ENCODE data around the gene ZNF428. TPM values are rescaled to one million over a fixed set of nuclear protein-coding genes. Genes with fewer than 3 reads are reported as not detected.
A peak's percentile ranks its signal among the peaks of the same experiment; 100 is the strongest.

ZNF428 gene
- total RNA-seq, 2 donors from 2014 or later = 44.3 to 46.8 TPM

- no peaks in the 10 kb centered on the region for H3K27me3 ChIP-seq (ENCODE audit: control insufficient read depth, insufficient read depth, low read length, poor library complexity, severe bottlenecking)
- TF ChIP-seq CTCF (conservative IDR thresholded peaks at IDR 0.05) = no peak
- no peak overlapping the region for H3K4me3 ChIP-seq (ENCODE audit: low read length)
- H3K27ac Mint-ChIP-seq = no peak overlapping the region
- H3K27ac ChIP-seq (ENCODE audit: low read depth, low read length) = no peak overlapping the region
- H3K36me3 ChIP-seq (ENCODE audit: control insufficient read depth, insufficient read depth, low read length) = peaks cover 12% of the 10 kb centered on the region
- peaks cover 2% of the 10 kb centered on the region for H3K4me1 ChIP-seq (ENCODE audit: control insufficient read depth, insufficient read depth, low read length)
- peak overlapping the region; percentile 78 for H3K4me3 Mint-ChIP-seq
- H3K9me3 Mint-ChIP-seq = no peaks in the 10 kb centered on the region
- no peak for DNase-seq
- peaks cover 19% of the 10 kb centered on the region for H3K36me3 Mint-ChIP-seq (ENCODE audit: low read depth)
- peaks cover 5% of the 10 kb centered on the region for H3K27me3 Mint-ChIP-seq (ENCODE audit: insufficient read depth)
- no peak overlapping the region for H3K9ac ChIP-seq (ENCODE audit: extremely low read depth, low read length, poor library complexity, severe bottlenecking)
- 78 to 80% methylated on average over 7 of the region's 7 CpGs for WGBS, 2 experiments (ENCODE audit: insufficient coverage in 1 of 2, insufficient read length in 1 of 2)
- peaks cover 25% of the 10 kb centered on the region for H3K4me1 Mint-ChIP-seq
- H3K9me3 ChIP-seq (ENCODE audit: control insufficient read depth, low read length) = no peaks in the 10 kb centered on the region
Measured at GRCh38 chr19:43581467-43581866, 38.0 kb downstream of the ZNF428 start.

- Mint-ChIP-seq H3K4me1 (peaks cover 34% of the 10 kb centered on the region), H3K27ac (no peak overlapping the region), H3K27me3 (ENCODE audit: insufficient read depth) (peaks cover 5% of the 10 kb centered on the region), H3K4me3 (peak overlapping the region; percentile 78), H3K36me3 (ENCODE audit: low read depth) (peaks cover 7% of the 10 kb centered on the region), H3K9me3 (no peaks in the 10 kb centered on the region)
- Histone ChIP-seq H3K9me3 (ENCODE audit: control insufficient read depth, low read length) (no peaks in the 10 kb centered on the region), H3K4me3 (ENCODE audit: low read length) (no peak overlapping the region), H3K27ac (ENCODE audit: low read depth, low read length) (no peak overlapping the region), H3K4me1 (ENCODE audit: control insufficient read depth, insufficient read depth, low read length) (peaks cover 4% of the 10 kb centered on the region), H3K9ac (ENCODE audit: extremely low read depth, low read length, poor library complexity, severe bottlenecking) (no peak overlapping the region), H3K36me3 (ENCODE audit: control insufficient read depth, insufficient read depth, low read length) (peaks cover 5% of the 10 kb centered on the region), H3K27me3 (ENCODE audit: control insufficient read depth, insufficient read depth, low read length, poor library complexity, severe bottlenecking) (no peaks in the 10 kb centered on the region)
- WGBS, 2 experiments (ENCODE audit: insufficient coverage in 1 of 2, insufficient read length in 1 of 2) = 77 to 94% methylated on average over 3 of the region's 3 CpGs
- TF ChIP-seq CTCF (conservative IDR thresholded peaks at IDR 0.05) = no peak
- DNase-seq = no peak
Measured at GRCh38 chr19:43578787-43579186, 40.6 kb downstream of the ZNF428 start.

GRCh38 chr19:43575955-43576878 is 43.2 kb downstream of the ZNF428 start:
- peak overlapping the region; percentile 96 for H3K27ac Mint-ChIP-seq
- no peaks in the 10 kb centered on the region for H3K9me3 ChIP-seq (ENCODE audit: control insufficient read depth, low read length)
- H3K4me3 Mint-ChIP-seq = peak overlapping the region; percentile 94
- no peak for DNase-seq
- peak overlapping the region; percentile 50 for H3K27ac ChIP-seq (ENCODE audit: low read depth, low read length)
- 86 to 89% methylated on average over 22 to 37 of the region's 37 CpGs for WGBS, 2 experiments (ENCODE audit: insufficient coverage in 1 of 2, insufficient read length in 1 of 2)
- peaks cover 5% of the 10 kb centered on the region for H3K27me3 Mint-ChIP-seq (ENCODE audit: insufficient read depth)
- no peaks in the 10 kb centered on the region for H3K27me3 ChIP-seq (ENCODE audit: control insufficient read depth, insufficient read depth, low read length, poor library complexity, severe bottlenecking)
- no peaks in the 10 kb centered on the region for H3K9me3 Mint-ChIP-seq
- peaks cover 25% of the 10 kb centered on the region for H3K4me1 Mint-ChIP-seq
- peaks cover 17% of the 10 kb centered on the region for H3K36me3 Mint-ChIP-seq (ENCODE audit: low read depth)
- peaks cover 21% of the 10 kb centered on the region for H3K36me3 ChIP-seq (ENCODE audit: control insufficient read depth, insufficient read depth, low read length)
- peak overlapping the region; percentile 33 for H3K9ac ChIP-seq (ENCODE audit: extremely low read depth, low read length, poor library complexity, severe bottlenecking)
- peaks cover 4% of the 10 kb centered on the region for H3K4me1 ChIP-seq (ENCODE audit: control insufficient read depth, insufficient read depth, low read length)
- TF ChIP-seq CTCF (conservative IDR thresholded peaks at IDR 0.05) = no peak
- H3K4me3 ChIP-seq (ENCODE audit: low read length) = peak overlapping the region; percentile 59
